Heart right ventricle (tissue), 16 donors: ENCODE data around the gene CD52. TPM values are rescaled to one million over a fixed set of nuclear protein-coding genes. Genes with fewer than 3 reads are reported as not detected.

Source experiments
- ATAC-seq, 8 donors: fragments of 200-7000 bp; cut with Tn5 transposase; one replicate each; pipeline ENCODE4 v1.9.1; 2020; ENCODE audit warnings: mild to moderate bottlenecking in 8 of 8, moderate library complexity in 8 of 8, moderate number of reproducible peaks in 1 of 8
- DNase-seq, 2 donors: peaks; one replicate each; pipeline ENCODE4 v3.0.0-alpha.2; 2020
- H3K27ac ChIP-seq, 10 donors: fragments of 200-600 bp; sonication (generic) in 2 of 10; one replicate each; pipeline versions ENCODE4 v1.5.0 to v1.8.0; 2020 to 2022; ENCODE audit warnings: mild to moderate bottlenecking in 3 of 10
- H3K27me3 ChIP-seq, 7 donors: fragments of 200-600 bp; one replicate each; pipeline ENCODE4 v1.8.0; 2021 to 2022; ENCODE audit warnings: mild to moderate bottlenecking in 2 of 7
- H3K36me3 ChIP-seq, 9 donors: fragments of 200-600 bp; sonication (generic) in 1 of 9; one replicate each; pipeline versions ENCODE4 v1.5.0 to v1.8.0; 2020 to 2022; ENCODE audit warnings: mild to moderate bottlenecking in 2 of 9
- H3K4me1 ChIP-seq, 9 donors: fragments of 200-600 bp; sonication (generic) in 1 of 9; one replicate each; pipeline versions ENCODE4 v1.5.0 to v1.8.0; 2020 to 2022; ENCODE audit warnings: mild to moderate bottlenecking in 4 of 9
- H3K4me3 ChIP-seq, 10 donors: fragments of 200-600 bp; sonication (generic) in 2 of 10; one replicate each; pipeline versions ENCODE4 v1.5.0 to v1.8.0; 2020 to 2022; ENCODE audit warnings: mild to moderate bottlenecking in 7 of 10, moderate library complexity in 2 of 10
- H3K9me3 ChIP-seq, 11 donors: fragments of 200-600 bp in 10 of 11; sonication (generic) in 2 of 11; one replicate each; pipeline versions ENCODE4 v1.5.0 to v1.8.0; 2013 to 2022; ENCODE audit warnings: mild to moderate bottlenecking in 2 of 11, control low read depth in 1 of 11, moderate library complexity in 1 of 11
- WGBS, 2 donors: extraction: QIAGEN DNeasy Blood & Tissue Kit; methylation state at CpG; one replicate each; pipeline ENCODE4 v1.1.7; 2013; ENCODE audit warnings: inconsistent platforms in 1 of 2; 5-methylcytosine and 5-hydroxymethylcytosine counted together
- intact Hi-C, 10 donors: fragments of 100-400 bp; cut with DNase I; formaldehyde crosslinking; loops; one replicate each; pipeline versions ENCODE4 v1.11.1 to v1.14.2; 2022
- polyA plus RNA-seq, 2 donors: library from polyadenylated mRNA; stranded (reverse); fragments of 200-250 nt; gene quantifications; one replicate each; pipeline ENCODE4 v1.2.3, GENCODE V29; 2013
- total RNA-seq, 10 donors: library from RNA; stranded (reverse); fragmentation: NEBNext Ultra II Directional in 3 of 10; extraction: Animal tissue kit (Norgen Biotek cat#: 25700) in 3 of 10; gene quantifications; one replicate each; pipeline versions ENCODE4 v1.2.1 to v1.2.4, GENCODE V29; 2021 to 2023
- TF ChIP-seq, protein P1 (sequence below), 9 donors: fragments of 200-600 bp; sonication (generic) in 2 of 9; IDR thresholded peaks; one replicate each; pipeline versions ENCODE4 v1.5.0 to v1.8.0; 2021 to 2022; ENCODE audit warnings: antibody characterized with exemption in 9 of 9, mild to moderate bottlenecking in 5 of 9, moderate library complexity in 1 of 9
- donor health status: Arrhythmogenic right ventricular cardiomyopathy.
- donor health status: ischemic (EF 13 %, LVEDD 7.1; RV severe dilation, severe dysfunction).
- donor health status: healthy with polysubstance abuse.
- donor health status: DM: no; HTN: yes; CAD: no.
- donor health status: DM: no; HTN: no; CAD: no.
- donor health status: ischemic (EF 25% LVEDD 6.9; RV normal size, moderate dysfunction).
- donor health status: ischemic (EF 25% LVEDD 5.7; RV mildly dilated, moderate dysfunction).
- donor health status: healthy.
- donor health status: DM: yes; HTN: yes; CAD: no.
- donor health status: Ischemic cardiomyopathy.
- donor health status: ischemic (EF 35%, LVEDD 5.7; RV mildly dilated, moderate dysfunction).
- donor health status: nonischemic (EF 11% LVEDD 7.7; RV severe dilation, severe dysfunction).
- donor health status: DM: yes; HTN: yes; CAD: no.
- donor health status: PGD.
- donor health status: ischemic (EF 29% LVEDD 5.4; RV normal size, mild dysfunction).
- donor health status: nonischemic (EF 23%, LVEDD 6.1; RV moderate dilation, normal function).

CD52 gene
- total and polyA plus RNA-seq, 12 donors, result 1.9 to 62.6 (median 5.9) TPM

DNA sequence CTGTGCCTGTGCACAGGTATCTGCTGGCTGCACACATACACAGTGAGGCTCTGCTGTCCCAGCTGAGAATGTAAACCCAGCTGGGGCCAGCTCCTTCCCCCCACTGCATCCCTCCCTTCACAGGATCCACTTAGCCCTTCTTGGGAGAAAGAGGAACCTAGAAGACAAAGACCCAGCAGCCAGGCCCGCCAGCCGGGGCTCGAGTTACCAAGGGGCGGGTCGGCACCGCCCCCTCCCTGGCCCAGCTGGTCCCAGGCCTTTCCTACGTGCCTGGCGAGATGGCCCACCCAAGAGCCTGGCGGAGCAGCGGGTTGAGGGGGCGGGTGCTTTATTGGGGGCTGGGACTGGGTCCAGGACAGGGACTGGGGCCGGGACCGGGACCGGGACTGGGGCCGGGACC, 35.8 kb upstream of the CD52 start:
- H3K36me3 ChIP-seq, result peaks cover 0 to 49% (median 0%) of the 10 kb centered on the region in 9 donors
- DNase-seq (no peak), ATAC-seq (no peak)
- H3K4me3 ChIP-seq, result peak overlapping the region in 5 of 10 donors; percentile 6 to 99 (median 70)
- intact Hi-C loops, result no loop called here
- WGBS, 2 donors, result 53 to 59% methylated on average over 13 to 15 of the region's 15 CpGs
- no peaks in the 10 kb centered on the region for H3K9me3 ChIP-seq
- peaks cover 18 to 99% (median 74%) of the 10 kb centered on the region in 9 donors for H3K4me1 ChIP-seq
- no peaks in the 10 kb centered on the region for H3K27me3 ChIP-seq
- H3K27ac ChIP-seq, result peak overlapping the region in 6 of 10 donors; percentile 8 to 98 (median 40)
- TF ChIP-seq, protein P1, sequence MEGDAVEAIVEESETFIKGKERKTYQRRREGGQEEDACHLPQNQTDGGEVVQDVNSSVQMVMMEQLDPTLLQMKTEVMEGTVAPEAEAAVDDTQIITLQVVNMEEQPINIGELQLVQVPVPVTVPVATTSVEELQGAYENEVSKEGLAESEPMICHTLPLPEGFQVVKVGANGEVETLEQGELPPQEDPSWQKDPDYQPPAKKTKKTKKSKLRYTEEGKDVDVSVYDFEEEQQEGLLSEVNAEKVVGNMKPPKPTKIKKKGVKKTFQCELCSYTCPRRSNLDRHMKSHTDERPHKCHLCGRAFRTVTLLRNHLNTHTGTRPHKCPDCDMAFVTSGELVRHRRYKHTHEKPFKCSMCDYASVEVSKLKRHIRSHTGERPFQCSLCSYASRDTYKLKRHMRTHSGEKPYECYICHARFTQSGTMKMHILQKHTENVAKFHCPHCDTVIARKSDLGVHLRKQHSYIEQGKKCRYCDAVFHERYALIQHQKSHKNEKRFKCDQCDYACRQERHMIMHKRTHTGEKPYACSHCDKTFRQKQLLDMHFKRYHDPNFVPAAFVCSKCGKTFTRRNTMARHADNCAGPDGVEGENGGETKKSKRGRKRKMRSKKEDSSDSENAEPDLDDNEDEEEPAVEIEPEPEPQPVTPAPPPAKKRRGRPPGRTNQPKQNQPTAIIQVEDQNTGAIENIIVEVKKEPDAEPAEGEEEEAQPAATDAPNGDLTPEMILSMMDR (IDR thresholded peaks at IDR 0.05), result no peak

DNA sequence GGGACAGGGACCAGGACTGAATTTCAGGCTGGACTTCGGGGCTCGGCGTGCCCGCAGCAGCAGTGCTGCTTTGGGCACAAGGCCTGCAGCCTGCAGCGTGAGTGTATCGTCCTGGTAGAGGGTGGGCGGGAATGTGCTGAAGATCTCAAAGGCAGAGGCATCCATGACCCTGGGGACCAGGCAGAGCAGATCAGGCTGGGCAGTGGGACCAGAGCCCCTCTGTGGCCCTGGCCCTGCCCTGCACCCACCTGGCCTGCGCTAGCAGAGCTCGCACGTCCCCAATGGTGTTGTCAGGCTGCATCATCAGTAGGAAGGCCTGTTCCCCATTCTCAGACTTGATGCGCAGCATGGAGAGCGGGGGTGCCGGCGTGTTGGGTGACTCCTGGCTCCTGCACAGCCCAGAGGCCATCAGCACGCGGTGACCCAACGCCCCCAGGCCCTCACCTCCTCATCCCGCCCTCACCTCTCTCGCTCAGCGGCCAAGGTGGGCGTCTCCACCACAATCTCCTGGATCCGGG, 35.3 kb upstream of the CD52 start:
- no peak for ATAC-seq
- H3K27me3 ChIP-seq, result no peaks in the 10 kb centered on the region
- peaks cover 0 to 44% (median 0%) of the 10 kb centered on the region in 9 donors for H3K36me3 ChIP-seq
- TF ChIP-seq, protein P1 (IDR thresholded peaks at IDR 0.05), result no peak
- H3K27ac ChIP-seq, result peak overlapping the region in 5 of 10 donors; percentile 19 to 98 (median 41)
- intact Hi-C loops, result no loop called here
- no peak for DNase-seq
- H3K4me1 ChIP-seq, result peaks cover 17 to 99% (median 72%) of the 10 kb centered on the region in 9 donors
- H3K9me3 ChIP-seq, result no peaks in the 10 kb centered on the region
- peak overlapping the region in 3 of 10 donors; percentile 6 to 70 (median 69) for H3K4me3 ChIP-seq
- WGBS, 2 donors, result 77 to 81% methylated on average over 22 of the region's 22 CpGs

DNA sequence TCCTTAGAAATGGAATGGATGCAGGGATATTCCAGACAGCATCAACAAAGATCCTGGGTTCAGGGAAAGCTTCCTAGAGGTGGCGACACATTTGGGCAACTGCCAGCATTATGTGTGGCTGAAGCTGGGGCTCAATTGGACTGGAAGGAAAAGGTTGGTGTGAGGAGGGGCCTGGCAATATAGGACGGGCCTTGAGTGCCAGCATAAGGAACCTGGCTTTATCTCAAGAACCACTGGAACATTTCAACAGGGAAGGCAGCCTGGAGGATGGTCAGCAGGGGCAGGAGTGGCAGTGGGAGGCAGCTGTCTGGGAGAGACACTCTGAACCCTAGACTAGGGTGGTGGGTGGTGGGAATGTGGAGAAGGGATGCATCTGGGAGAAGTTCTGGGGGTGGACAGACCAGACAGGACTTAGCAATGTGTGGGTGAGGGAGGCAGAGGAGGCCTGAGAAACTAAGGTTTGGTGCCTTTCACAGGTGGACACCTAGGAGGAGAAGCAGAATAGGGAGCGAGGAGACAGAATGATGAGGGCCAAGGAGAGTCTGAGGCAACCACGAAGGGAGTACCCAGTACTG, 34.4 kb upstream of the CD52 start:
- 68 to 69% methylated on average over 4 of the region's 4 CpGs for WGBS, 2 donors
- DNase-seq (no peak), ATAC-seq (no peak)
- no peaks in the 10 kb centered on the region for H3K27me3 ChIP-seq
- intact Hi-C loops, result no loop called here
- H3K27ac ChIP-seq, result peak overlapping the region in 5 of 10 donors; percentile 64 to 98 (median 69)
- H3K36me3 ChIP-seq, result peaks cover 0 to 40% (median 0%) of the 10 kb centered on the region in 9 donors
- H3K4me3 ChIP-seq, result no peak overlapping the region
- no peaks in the 10 kb centered on the region for H3K9me3 ChIP-seq
- TF ChIP-seq, protein P1 (IDR thresholded peaks at IDR 0.05), result no peak
- H3K4me1 ChIP-seq, result peaks cover 15 to 99% (median 69%) of the 10 kb centered on the region in 9 donors

DNA sequence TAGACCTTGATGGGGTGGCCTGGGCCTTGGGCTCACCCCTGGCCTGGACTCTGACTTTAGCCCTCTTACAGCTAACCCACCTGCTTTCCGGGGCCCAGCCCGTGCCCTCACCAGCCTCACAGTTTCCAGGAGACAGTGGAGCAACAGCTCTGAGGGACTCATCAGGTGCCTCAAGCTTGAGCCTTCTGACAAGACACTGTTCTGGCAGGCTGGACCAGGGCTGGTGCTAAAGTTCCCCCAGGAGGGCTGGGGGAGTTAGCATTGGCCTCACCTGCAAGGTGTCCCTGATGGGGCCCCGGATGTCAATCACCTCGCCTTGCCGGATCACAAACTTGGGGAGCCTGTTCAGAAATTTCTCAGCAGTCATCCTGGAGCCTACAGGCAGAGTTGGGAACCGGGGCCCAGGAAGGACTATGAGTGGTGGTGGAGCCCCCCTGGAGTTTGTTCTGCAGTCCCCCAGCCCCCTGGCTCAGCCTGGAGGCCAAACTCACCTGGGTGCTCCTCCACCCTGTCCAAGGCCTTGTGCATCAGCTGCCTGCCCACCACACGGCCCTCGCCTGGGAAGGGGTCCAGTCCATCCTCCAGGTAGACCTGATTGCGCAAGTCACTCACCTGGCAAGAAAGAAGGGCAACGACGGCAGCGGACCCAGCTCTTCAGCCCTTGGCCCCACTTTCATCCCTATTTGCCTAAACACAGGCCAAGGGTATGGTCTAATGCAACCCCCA, 33.7 kb upstream of the CD52 start:
- TF ChIP-seq, protein P1 (IDR thresholded peaks at IDR 0.05), result no peak
- ATAC-seq (no peak), DNase-seq (no peak)
- Histone ChIP-seq H3K36me3 (peaks cover 0 to 40% (median 0%) of the 10 kb centered on the region in 9 donors), H3K27me3 (no peaks in the 10 kb centered on the region), H3K27ac (peak overlapping the region in 8 of 10 donors; percentile 33 to 98 (median 60)), H3K4me3 (peak overlapping the region in 1 of 10 donors; percentile 8), H3K9me3 (no peaks in the 10 kb centered on the region), H3K4me1 (peaks cover 8 to 99% (median 63%) of the 10 kb centered on the region in 9 donors)
- intact Hi-C loops, result loop anchor here in 1 of 10 donors (2.0 kb wide), 1 partner anchor 37 kb away; no protein-coding TSS in a partner anchor
- 94 to 95% methylated on average over 12 of the region's 12 CpGs for WGBS, 2 donors
